Epithelial cell of esophagus (primary cell): ENCODE results near the gene RGL3.

Source experiments
- DNase-seq: peaks from one replicate; pipeline ENCODE4 v3.0.0; 2010; ENCODE audit warnings: low read depth
- H3K4me3 ChIP-seq: 2 replicates; pipeline ENCODE4 v1.5.1; 2011; ENCODE audit warnings: mild to moderate bottlenecking, low read length, control low read depth
- CTCF ChIP-seq: IDR thresholded peaks from 2 replicates; pipeline ENCODE4 v1.5.1; 2011; ENCODE audit warnings: low read depth, mild to moderate bottlenecking, low read length, control low read depth, inconsistent platforms; ENCODE audit not compliant: insufficient read depth; ENCODE audit errors: missing control alignments

The RGL3 gene

GRCh38 chr19:11451871-11452619 is 32.9 kb upstream of the RGL3 start:
- H3K4me3 ChIP-seq, result no peak overlapping the region
- DNase-seq, result no peak
- TF ChIP-seq CTCF, result no peak

- no peak for DNase-seq
- TF ChIP-seq CTCF, result no peak
- no peak overlapping the region for H3K4me3 ChIP-seq
Measured at GRCh38 chr19:11451327-11451870, 32.3 kb upstream of the RGL3 start.

DNA sequence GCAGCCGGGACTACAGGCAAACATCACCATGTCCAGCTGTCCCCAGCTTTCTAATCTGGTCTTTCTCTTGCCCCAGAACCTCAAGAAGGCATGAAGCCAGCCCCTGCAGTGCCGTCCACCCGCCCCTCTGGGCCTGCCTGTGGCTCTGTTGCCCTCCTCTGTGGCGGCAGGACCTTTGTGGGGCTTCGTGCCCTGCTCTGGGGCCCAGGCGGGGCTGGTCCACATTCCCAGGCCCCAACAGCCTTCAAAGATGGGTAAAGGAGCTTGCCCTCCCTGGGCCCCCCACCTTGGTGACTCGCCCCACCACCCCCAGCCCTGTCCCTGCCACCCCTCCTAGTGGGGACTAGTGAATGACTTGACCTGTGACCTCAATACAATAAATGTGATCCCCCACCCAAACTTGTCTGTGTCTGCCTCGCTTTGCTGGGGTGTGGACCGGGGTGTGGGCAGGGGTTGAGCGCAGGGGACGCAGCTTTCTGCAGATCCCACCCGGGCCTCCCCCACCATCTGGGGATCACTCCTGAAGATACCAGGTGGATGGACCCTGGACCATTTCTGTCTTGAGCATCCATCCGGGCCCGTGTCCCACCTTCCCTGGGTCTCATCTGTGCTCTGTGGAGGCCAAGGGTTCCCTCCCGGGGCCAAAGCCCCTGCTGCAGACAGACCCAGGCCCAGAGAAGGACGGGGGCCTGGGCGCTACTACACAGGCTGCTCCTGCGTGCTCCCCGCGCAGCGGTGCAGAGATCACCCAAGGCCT is 31.6 kb upstream of the RGL3 start:
- TF ChIP-seq CTCF, result no peak
- no peak for DNase-seq

GRCh38 chr19:11448923-11449554 is 29.9 kb upstream of the RGL3 start:
- H3K4me3 ChIP-seq, result no peak overlapping the region
- DNase-seq, result no peak
- no peak for TF ChIP-seq CTCF

More for the DNA sequence above, 31.6 kb upstream of the RGL3 start:
- H3K4me3 ChIP-seq, result no peak overlapping the region

- TF ChIP-seq CTCF, result no peak
Measured at GRCh38 chr19:11448410-11448809, 29.3 kb upstream of the RGL3 start.

DNA sequence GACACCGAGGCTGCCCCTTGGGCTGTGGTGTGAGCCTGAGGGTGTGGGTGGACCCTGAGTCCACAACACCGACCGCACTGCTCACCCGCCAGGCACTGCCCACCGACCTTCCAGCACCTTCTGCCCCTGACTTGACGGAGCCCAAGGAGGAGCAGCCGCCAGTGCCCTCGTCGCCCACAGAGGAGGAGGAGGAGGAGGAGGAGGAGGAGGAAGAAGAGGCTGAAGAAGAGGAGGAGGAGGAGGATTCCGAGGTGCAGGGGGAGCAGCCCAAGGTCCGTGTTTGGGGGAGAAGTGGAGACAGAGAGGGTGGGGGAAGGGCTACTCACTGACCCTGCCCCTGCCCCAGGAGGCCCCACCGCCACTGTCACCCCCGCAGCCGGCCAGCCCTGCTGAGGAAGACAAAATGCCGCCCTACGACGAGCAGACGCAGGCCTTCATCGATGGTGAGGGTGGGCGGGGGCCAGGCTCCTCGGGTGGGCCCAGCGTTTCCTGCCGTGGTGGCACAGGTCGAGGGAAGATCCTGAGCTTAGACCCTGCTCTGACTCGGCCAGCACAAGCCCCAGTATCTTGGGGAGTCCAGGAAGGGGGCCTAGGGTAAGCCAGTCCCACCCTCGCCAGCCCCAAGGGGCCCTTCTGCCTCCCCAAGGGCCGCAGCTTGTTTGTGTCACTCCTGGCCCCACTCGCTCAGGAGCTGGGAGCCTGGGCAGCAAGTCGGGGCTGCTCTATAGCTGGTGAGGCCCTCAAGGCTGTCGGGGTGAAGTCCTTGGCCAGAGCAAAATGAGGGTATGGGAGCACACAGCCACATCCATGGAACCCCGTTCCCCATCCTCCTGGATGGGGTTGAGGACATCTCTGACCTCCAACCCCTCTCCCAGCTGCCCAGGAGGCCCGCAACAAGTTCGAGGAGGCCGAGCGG is 28.5 kb upstream of the RGL3 start:
- H3K4me3 ChIP-seq, result no peak overlapping the region
- no peak for DNase-seq
- TF ChIP-seq CTCF, result no peak

More at GRCh38 chr19:11448410-11448809, 29.3 kb upstream of the RGL3 start:
- no peak overlapping the region for H3K4me3 ChIP-seq
- no peak for DNase-seq
